CD14-positive monocyte (primary cell): ENCODE measurements around the gene DLG1. TPM values are rescaled to one million over a fixed set of nuclear protein-coding genes. Genes with fewer than 3 reads are reported as not detected.

ENCODE experiments used
- DNase-seq, 3 donors: peaks; one replicate each; pipeline ENCODE4 v3.0.0-alpha.2; 2011 to 2022
- H2AFZ ChIP-seq: 2 replicates; pipeline ENCODE4 v1.6.0; 2012; ENCODE audit warnings: mild to moderate bottlenecking, low read depth, low read length, inconsistent platforms; ENCODE audit not compliant: insufficient read depth, poor library complexity, severe bottlenecking
- H3K27ac ChIP-seq, 2 donors: 1 replicate in 1 of 2; 2 replicates in 1 of 2; pipeline ENCODE4 v1.5.1; 2012 to 2013; ENCODE audit warnings: low read length in 2 of 2, control low read depth in 1 of 2, inconsistent platforms in 1 of 2, low read depth in 1 of 2, mild to moderate bottlenecking in 1 of 2
- H3K27me3 ChIP-seq, 2 donors: one replicate each; pipeline versions ENCODE4 v1.6.0 to v1.6.1; 2011 to 2013; ENCODE audit warnings: low read length in 2 of 2; ENCODE audit not compliant: control insufficient read depth in 2 of 2, insufficient read depth in 2 of 2
- H3K36me3 ChIP-seq, 2 donors: replicated peaks in 1 of 2; 1 replicate in 1 of 2; 2 replicates in 1 of 2; pipeline versions ENCODE4 v1.5.1 to v1.6.1; 2012 to 2013; ENCODE audit warnings: low read length in 2 of 2, control low read depth in 1 of 2, inconsistent platforms in 1 of 2, mild to moderate bottlenecking in 1 of 2; ENCODE audit not compliant: insufficient read depth in 2 of 2, control insufficient read depth in 1 of 2
- H3K4me1 ChIP-seq, 2 donors: 1 replicate in 1 of 2; 2 replicates in 1 of 2; pipeline versions ENCODE4 v1.5.1 to v1.6.1; 2012 to 2013; ENCODE audit warnings: low read length in 2 of 2, control low read depth in 1 of 2, inconsistent platforms in 1 of 2, mild to moderate bottlenecking in 1 of 2, moderate library complexity in 1 of 2; ENCODE audit not compliant: insufficient read depth in 2 of 2, control insufficient read depth in 1 of 2
- H3K4me2 ChIP-seq: replicated peaks from 2 replicates; pipeline ENCODE3; 2012; ENCODE audit warnings: low read length, moderate library complexity, mild to moderate bottlenecking; ENCODE audit not compliant: poor library complexity, severe bottlenecking; ENCODE audit errors: extremely low read depth
- H3K4me3 ChIP-seq, 3 experiments: fragments of 200-600 bp in 1 of 3; sonication (generic) in 1 of 3; replicated peaks in 1 of 3; 1 replicate in 2 of 3; 2 replicates in 1 of 3; pipeline ENCODE4 v1.5.1; 2011 to 2013; ENCODE audit warnings: low read length in 3 of 3, mild to moderate bottlenecking in 3 of 3, control low read depth in 2 of 3, low read depth in 2 of 3, inconsistent platforms in 1 of 3, moderate library complexity in 1 of 3
- H3K79me2 ChIP-seq: 2 replicates; pipeline ENCODE4 v1.6.0; 2012; ENCODE audit warnings: mild to moderate bottlenecking, control low read depth, inconsistent platforms, low read length, moderate library complexity; ENCODE audit not compliant: insufficient read depth
- H3K9ac ChIP-seq: 2 replicates; pipeline ENCODE4 v1.6.0; 2017; ENCODE audit warnings: low read length, mild to moderate bottlenecking; ENCODE audit not compliant: insufficient read depth, poor library complexity, severe bottlenecking
- H3K9me3 ChIP-seq, 2 donors: replicated peaks in 1 of 2; 1 replicate in 1 of 2; 2 replicates in 1 of 2; pipeline versions ENCODE4 v1.5.1 to v1.6.1; 2012 to 2013; ENCODE audit warnings: low read length in 2 of 2, control low read depth in 1 of 2; ENCODE audit not compliant: control insufficient read depth in 1 of 2, insufficient read depth in 1 of 2
- H4K20me1 ChIP-seq: 2 replicates; pipeline ENCODE4 v1.6.0; 2012; ENCODE audit warnings: mild to moderate bottlenecking, low read length, control low read depth, moderate library complexity; ENCODE audit not compliant: insufficient read depth
- H3K27ac Mint-ChIP-seq, 7 donors: one replicate each; pipeline ENCODE4 v1.8.0; 2020; ENCODE audit warnings: mild to moderate bottlenecking in 7 of 7, mixed read lengths in 7 of 7, moderate library complexity in 6 of 7, inconsistent platforms in 2 of 7
- H3K27me3 Mint-ChIP-seq, 3 donors: one replicate each; pipeline ENCODE4 v1.8.0; 2021 to 2022; ENCODE audit warnings: low read depth in 3 of 3, mild to moderate bottlenecking in 3 of 3, mixed read lengths in 3 of 3, moderate library complexity in 3 of 3, inconsistent platforms in 1 of 3
- H3K36me3 Mint-ChIP-seq, 2 donors: one replicate each; pipeline ENCODE4 v1.8.0; 2020; ENCODE audit warnings: mixed read lengths in 2 of 2, inconsistent platforms in 1 of 2, mild to moderate bottlenecking in 1 of 2
- H3K4me1 Mint-ChIP-seq: one replicate; pipeline ENCODE4 v1.8.0; 2020; ENCODE audit warnings: mild to moderate bottlenecking, mixed read lengths
- H3K4me3 Mint-ChIP-seq, 2 donors: one replicate each; pipeline ENCODE4 v1.8.0; 2020; ENCODE audit warnings: mild to moderate bottlenecking in 2 of 2, mixed read lengths in 2 of 2, moderate library complexity in 1 of 2
- H3K9me3 Mint-ChIP-seq, 7 donors: one replicate each; pipeline ENCODE4 v1.8.0; 2020 to 2022; ENCODE audit warnings: mixed read lengths in 7 of 7, mild to moderate bottlenecking in 6 of 7, moderate library complexity in 6 of 7, inconsistent platforms in 2 of 7
- CTCF ChIP-seq: fragments of 200-600 bp; IDR thresholded peaks from one replicate; pipeline ENCODE4 v1.8.0; 2022; ENCODE audit warnings: antibody characterized with exemption, mild to moderate bottlenecking
- WGBS: methylation state at CpG from one replicate; pipeline ENCODE4 v1.1.5; 2013; ENCODE audit warnings: missing lambda C conversion rate; ENCODE audit not compliant: insufficient coverage; 5-methylcytosine and 5-hydroxymethylcytosine counted together
- intact Hi-C, 2 donors: fragments of 100-400 bp; cut with micrococcal nuclease; formaldehyde crosslinking; loops; one replicate each; pipeline versions ENCODE4 v1.15.0 to v1.15.1; 2023
- polyA plus RNA-seq, 3 donors: library from polyadenylated mRNA; depleted of rRNA in 1 of 3; unstranded in 2 of 3; stranded (reverse) in 1 of 3; fragments of 300-500 nt in 2 of 3; fragments of >200 nt in 1 of 3; fragmentation: Illumina TruSeq in 2 of 3; gene quantifications; 1 replicate in 2 of 3; 2 replicates in 1 of 3; pipeline ENCODE4 v1.2.3, GENCODE V29; 2012 to 2021

The DLG1 gene
- polyA plus RNA-seq, 3 donors, result 6.5 to 21.9 (median 10.2) TPM

GRCh38 chr3:197234947-197235914, 63.2 kb downstream of the DLG1 start:
- 100% methylated on average over 1 of the region's 4 CpGs for WGBS
- peaks cover 4 to 8% of the 10 kb centered on the region in 2 donors for H3K9me3 ChIP-seq

GRCh38 chr3:197231321-197231720, 67.1 kb downstream of the DLG1 start:
- peaks cover 0 to 5% of the 10 kb centered on the region in 2 donors for H3K9me3 ChIP-seq
- peaks cover 0 to 12% of the 10 kb centered on the region in 2 donors for H3K36me3 ChIP-seq
- H3K4me2 ChIP-seq, result no peak overlapping the region
- H3K4me3 ChIP-seq, result no peak overlapping the region
- no peak for DNase-seq
- peaks cover 32% of the 10 kb centered on the region for H4K20me1 ChIP-seq
- Mint-ChIP-seq H3K27me3 (no peaks in the 10 kb centered on the region), H3K9me3 (peaks cover 0 to 7% (median 3%) of the 10 kb centered on the region in 7 donors), H3K27ac (no peak overlapping the region), H3K4me1 (peaks cover 4% of the 10 kb centered on the region), H3K36me3 (peaks cover 20% of the 10 kb centered on the region in 2 donors), H3K4me3 (no peak overlapping the region)
- no CpG with 5 or more reads among the region's 7 CpGs for WGBS
- no peak overlapping the region for H3K9ac ChIP-seq
- H3K4me1 ChIP-seq, result no peaks in the 10 kb centered on the region
- intact Hi-C loops, result no loop called here
- no peaks in the 10 kb centered on the region for H3K27me3 ChIP-seq
- no peak overlapping the region for H2AFZ ChIP-seq
- TF ChIP-seq CTCF, result no peak
- H3K79me2 ChIP-seq, result peaks cover 41% of the 10 kb centered on the region
- no peak overlapping the region for H3K27ac ChIP-seq

More at GRCh38 chr3:197234947-197235914, 63.2 kb downstream of the DLG1 start:
- Histone ChIP-seq H3K4me1 (no peaks in the 10 kb centered on the region), H3K27me3 (no peaks in the 10 kb centered on the region), H3K9ac (no peak overlapping the region), H3K4me3 (no peak overlapping the region), H3K36me3 (peaks cover 0 to 14% of the 10 kb centered on the region in 2 donors), H3K4me2 (no peak overlapping the region), H4K20me1 (peaks cover 25% of the 10 kb centered on the region), H2AFZ (no peak overlapping the region), H3K79me2 (peaks cover 63% of the 10 kb centered on the region), H3K27ac (no peak overlapping the region)
- H3K4me1 Mint-ChIP-seq, result peaks cover 9% of the 10 kb centered on the region
- H3K9me3 Mint-ChIP-seq, result peaks cover 0 to 14% (median 8%) of the 10 kb centered on the region in 7 donors
- no peak for DNase-seq
- intact Hi-C loops, result no loop called here
- peaks cover 0 to 1% (median 0%) of the 10 kb centered on the region in 3 donors for H3K27me3 Mint-ChIP-seq
- TF ChIP-seq CTCF, result no peak
- H3K36me3 Mint-ChIP-seq, result peaks cover 22 to 28% of the 10 kb centered on the region in 2 donors
- no peak overlapping the region for H3K4me3 Mint-ChIP-seq
- no peak overlapping the region for H3K27ac Mint-ChIP-seq
